Measurements from ENCODE around the gene CTRB1. TPM values are rescaled to one million over a fixed set of nuclear protein-coding genes. Genes with fewer than 3 reads are reported as not detected.
"Not testable (repeated sequence)": the region's sequence is repeated elsewhere in the genome, so short reads cannot be mapped to it uniquely, and the experiment has no call there.

Gene CTRB1
- total RNA-seq, 1 experiment from 2014 or later: not detected

DNA sequence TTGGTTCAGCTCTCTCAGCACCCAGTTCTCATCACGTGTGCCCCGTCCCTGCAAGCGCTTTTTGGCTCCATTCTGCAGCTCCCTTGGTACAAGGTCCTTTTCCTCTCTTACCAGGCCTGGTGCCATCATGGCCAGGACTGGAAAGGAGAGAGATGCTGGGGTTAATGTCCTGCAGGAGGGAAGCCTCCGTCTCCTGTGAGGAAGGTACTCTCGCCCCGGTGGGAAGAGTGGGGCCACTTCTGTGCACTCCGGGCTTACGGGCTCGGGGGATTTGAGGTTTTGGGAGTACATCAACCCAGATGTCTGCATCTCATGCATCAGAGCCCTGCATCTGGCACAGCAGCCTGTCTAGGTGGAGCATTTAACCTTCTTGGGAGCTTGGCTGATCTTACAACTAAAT lies 22.0 kb upstream of the CTRB1 start:
- no peak overlapping the region for H3K27ac ChIP-seq
- no peaks in the 10 kb centered on the region for H3K4me1 ChIP-seq
- no peak overlapping the region for H3K4me3 ChIP-seq
- H3K36me3 ChIP-seq: no peaks in the 10 kb centered on the region
- DNase-seq: no peak
- H3K27me3 ChIP-seq: no peaks in the 10 kb centered on the region
- no peaks in the 10 kb centered on the region for H3K9me3 ChIP-seq (replicated peaks)

DNA sequence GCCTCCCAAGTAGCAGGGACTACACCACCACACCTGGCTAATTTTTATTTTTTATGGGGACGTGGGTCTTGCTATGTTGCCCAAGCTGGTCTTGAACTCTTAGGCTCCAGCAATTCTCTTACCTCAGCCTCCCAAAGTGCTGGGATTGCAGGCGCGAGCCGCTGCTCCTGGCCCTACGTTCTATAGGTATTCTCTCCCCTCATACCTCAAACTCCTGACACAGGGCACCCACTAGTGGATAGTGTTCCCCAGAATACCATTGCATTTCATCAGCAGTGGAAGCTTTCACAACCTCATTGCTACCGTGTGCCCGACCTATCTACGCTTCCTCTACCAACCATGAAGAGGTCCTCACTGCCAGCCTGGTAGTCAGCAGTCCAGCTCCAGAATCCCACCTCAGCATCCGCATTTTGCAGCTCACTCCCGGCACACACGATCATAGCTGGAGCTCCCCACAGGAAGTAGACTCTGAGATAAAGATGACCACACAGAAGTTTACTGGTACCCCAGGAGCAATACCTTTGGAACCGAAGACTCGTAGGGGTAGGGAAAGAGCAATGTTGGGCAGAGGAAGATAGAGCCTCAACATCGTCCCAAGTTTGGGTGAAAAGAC lies 21.2 kb upstream of the CTRB1 start:
- no peaks in the 10 kb centered on the region for H3K27me3 ChIP-seq
- peak in 1 of 2 experiments; percentile 25 for DNase-seq
- no peaks in the 10 kb centered on the region for H3K36me3 ChIP-seq
- no peak overlapping the region for H3K27ac ChIP-seq
- H3K9me3 ChIP-seq (replicated peaks): no peaks in the 10 kb centered on the region
- H3K4me3 ChIP-seq: peak overlapping the region; percentile 34
- no peaks in the 10 kb centered on the region for H3K4me1 ChIP-seq

DNA sequence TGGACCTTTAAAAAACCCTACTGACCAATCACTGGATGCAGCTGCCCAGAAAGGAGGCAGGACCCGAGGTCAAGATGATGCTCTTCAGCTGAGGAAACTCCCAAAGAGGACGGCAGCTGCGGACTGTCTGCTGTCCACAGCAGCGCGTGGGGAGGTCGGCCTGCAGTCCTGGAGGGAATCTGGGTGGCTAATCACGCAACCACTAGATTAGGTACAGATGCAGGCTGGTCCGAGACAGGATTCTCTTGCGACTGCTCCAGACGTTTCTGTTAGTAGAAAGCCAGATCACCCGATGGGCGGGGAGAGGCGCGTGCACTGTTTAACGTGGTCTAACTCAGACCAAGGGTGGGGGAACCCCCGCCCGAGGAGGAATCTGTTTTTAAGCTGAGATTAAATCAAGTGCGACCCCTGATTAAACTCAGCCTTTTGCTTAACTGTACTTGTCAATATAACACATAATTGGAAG lies 20.6 kb upstream of the CTRB1 start:
- Histone ChIP-seq H3K27ac (no peak overlapping the region), H3K4me3 (peak overlapping the region; percentile 34), H3K36me3 (no peaks in the 10 kb centered on the region), H3K27me3 (no peaks in the 10 kb centered on the region), H3K9me3 (replicated peaks) (no peaks in the 10 kb centered on the region), H3K4me1 (no peaks in the 10 kb centered on the region)
- DNase-seq: peak in 1 of 2 experiments; percentile 33

DNA sequence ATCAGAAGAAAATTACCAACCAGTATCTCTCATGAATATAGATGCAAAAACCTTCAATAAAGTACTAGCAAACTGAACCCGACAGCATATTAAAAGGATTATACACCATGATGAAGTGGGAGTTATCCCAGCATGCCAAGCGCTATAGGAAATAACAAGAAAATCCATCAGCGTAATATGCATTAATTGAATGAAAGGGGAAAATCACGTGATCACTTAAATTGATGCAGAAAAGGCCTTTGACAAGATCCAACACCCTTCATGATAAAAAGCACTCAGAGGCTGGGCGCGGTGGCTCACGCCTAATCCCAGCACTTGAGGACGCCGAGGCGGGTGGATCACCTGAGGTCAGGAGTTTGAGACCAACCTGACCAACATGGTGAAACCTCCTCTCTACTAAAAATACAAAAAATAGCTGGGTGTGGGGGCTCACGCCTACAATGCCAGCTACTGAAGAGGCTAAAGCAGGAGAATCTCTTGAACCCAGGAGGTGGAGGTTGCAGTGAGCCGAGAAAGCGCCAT lies 16.7 kb upstream of the CTRB1 start:
- DNase-seq: no peak
- no peak overlapping the region for H3K4me3 ChIP-seq
- no peaks in the 10 kb centered on the region for H3K4me1 ChIP-seq
- H3K9me3 ChIP-seq (replicated peaks): no peaks in the 10 kb centered on the region
- no peak overlapping the region for H3K27ac ChIP-seq
- no peaks in the 10 kb centered on the region for H3K27me3 ChIP-seq
- no peaks in the 10 kb centered on the region for H3K36me3 ChIP-seq

DNA sequence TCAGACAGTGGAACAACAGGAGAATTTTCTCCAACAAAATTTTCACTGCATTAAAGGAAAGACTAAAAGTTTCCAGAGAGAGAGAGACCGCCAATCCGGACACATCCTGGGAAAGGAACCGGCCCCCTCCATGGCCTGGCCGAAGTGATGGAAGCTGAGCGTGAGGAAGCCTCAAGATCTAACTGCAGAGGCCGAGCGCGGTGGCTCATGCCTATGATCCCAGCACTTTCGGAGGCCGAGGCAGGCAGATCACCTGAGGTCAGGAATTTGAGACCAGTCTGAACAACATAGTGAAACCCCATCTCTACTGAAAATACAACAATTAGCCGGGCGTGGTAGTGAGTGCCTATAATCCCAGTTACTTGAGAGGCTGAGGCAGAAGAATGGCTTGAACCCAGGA lies 15.7 kb upstream of the CTRB1 start:
- no peak overlapping the region for H3K27ac ChIP-seq
- no peak for DNase-seq
- H3K4me3 ChIP-seq: no peak overlapping the region
- no peaks in the 10 kb centered on the region for H3K36me3 ChIP-seq
- no peaks in the 10 kb centered on the region for H3K4me1 ChIP-seq
- no peaks in the 10 kb centered on the region for H3K9me3 ChIP-seq (replicated peaks)
- H3K27me3 ChIP-seq: no peaks in the 10 kb centered on the region

DNA sequence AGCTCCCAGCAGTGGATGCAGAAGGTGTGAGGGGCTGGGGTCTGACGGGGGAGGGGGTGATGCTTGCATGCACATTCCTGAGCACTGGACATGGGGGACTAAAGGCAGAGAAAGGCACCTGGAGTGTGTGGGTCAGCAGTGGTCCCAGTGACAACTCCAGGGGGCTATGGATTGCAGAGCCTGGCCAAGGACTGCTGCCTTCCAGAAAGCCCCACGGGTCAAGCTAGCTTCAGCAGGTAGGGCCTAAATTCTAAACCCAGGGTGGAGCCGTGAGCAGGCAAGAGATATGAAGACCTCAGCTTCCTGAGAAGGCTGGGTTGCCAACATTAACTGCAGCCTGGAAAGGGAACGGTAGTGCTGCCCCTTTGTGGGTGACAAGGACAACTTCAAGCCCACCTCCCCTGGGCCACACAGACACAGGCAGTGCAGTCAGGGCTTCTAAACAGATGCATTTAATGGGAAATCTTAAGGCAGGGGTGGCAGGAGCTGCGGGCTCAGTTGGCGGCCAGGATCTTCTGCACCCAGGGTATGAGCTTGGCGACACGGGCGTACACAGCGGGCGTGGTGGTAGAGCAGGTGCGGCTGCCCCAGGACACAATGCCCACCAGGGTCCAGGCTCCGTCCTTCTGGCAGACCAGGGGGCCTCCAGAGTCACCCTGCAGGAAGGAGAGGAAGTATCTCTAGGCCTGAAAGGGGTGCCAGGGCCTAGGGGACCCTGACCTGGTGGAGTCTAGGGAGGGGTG lies 14.9 kb upstream of the CTRB1 start:
- no peaks in the 10 kb centered on the region for H3K9me3 ChIP-seq (replicated peaks)
- H3K27me3 ChIP-seq: no peaks in the 10 kb centered on the region
- H3K4me3 ChIP-seq: no peak overlapping the region
- no peaks in the 10 kb centered on the region for H3K36me3 ChIP-seq
- H3K27ac ChIP-seq: no peak overlapping the region
- H3K4me1 ChIP-seq: peaks cover 5% of the 10 kb centered on the region; the same call in 1 of the 2 replicates
- no peak for DNase-seq

DNA sequence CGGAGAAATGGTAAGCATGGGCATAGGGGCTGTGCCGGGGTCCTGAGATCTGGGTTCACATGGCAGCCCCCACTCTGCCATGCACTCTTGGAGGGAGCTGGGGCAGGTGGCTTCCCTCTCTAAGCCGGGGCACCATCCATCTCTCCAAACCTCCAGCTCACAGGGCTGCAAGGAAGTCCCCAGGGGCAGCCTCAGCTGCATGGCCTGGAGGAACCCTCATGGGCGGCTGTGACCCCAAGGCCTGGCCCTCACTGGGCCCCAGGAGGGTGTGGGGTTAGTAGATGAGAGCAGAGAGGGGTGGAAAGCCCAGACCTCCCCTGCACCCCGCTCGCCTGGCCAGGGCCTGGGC lies 14.4 kb upstream of the CTRB1 start:
- H3K4me3 ChIP-seq: no peak overlapping the region
- H3K36me3 ChIP-seq: no peaks in the 10 kb centered on the region
- peaks cover 7% of the 10 kb centered on the region; the same call in 1 of the 2 replicates for H3K4me1 ChIP-seq
- no peak for DNase-seq
- no peaks in the 10 kb centered on the region for H3K9me3 ChIP-seq (replicated peaks)
- H3K27me3 ChIP-seq: no peaks in the 10 kb centered on the region
- no peak overlapping the region for H3K27ac ChIP-seq

DNA sequence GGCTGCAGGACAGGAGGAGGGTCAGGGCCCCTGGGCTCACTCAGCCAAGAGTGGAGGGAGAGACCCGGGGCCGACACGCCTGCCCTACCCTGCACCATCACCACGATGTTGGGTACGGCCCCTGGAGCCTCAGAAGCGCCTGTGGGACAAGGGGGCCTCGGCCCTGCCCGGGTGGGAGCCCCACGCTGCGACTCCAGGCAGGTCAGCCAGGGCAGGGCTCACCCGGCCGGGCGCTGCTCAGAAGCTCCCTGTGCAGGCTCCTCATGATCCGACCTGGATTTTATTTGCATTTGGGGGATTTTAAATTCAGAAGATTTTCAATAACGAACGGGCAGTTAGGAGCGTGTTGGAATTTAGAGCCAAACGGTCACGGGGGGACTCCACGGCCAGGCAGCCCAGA lies 13.9 kb upstream of the CTRB1 start:
- not testable (repeated sequence) for DNase-seq, H3K27ac ChIP-seq, H3K4me3 ChIP-seq

DNA sequence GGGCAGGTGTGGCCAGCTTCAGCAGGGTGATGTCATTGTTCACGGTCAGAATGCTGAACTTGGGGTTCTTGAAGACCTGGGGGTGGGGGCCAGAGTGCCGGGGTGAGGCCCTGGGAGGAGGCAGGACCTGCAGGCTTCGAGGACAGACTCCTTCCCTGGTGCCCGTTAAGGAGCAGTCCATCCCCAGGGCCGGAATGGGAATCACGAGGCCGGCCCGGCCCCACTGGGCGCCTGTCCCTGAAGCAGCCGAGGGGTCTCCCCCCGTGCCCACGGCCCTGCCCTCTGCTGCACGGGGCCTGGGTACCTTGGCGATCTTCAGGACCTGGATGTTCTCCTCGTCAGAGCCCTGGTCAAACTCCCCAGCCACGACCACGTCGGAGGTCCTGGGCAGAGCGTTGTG lies 13.3 kb upstream of the CTRB1 start:
- H3K9me3 ChIP-seq (replicated peaks); H3K27me3 ChIP-seq; H3K4me1 ChIP-seq; H3K36me3 ChIP-seq; DNase-seq; H3K27ac ChIP-seq; H3K4me3 ChIP-seq: not testable (repeated sequence)

More for the DNA sequence above, 13.9 kb upstream of the CTRB1 start:
- not testable (repeated sequence) for H3K36me3 ChIP-seq; H3K9me3 ChIP-seq (replicated peaks); H3K27me3 ChIP-seq; H3K4me1 ChIP-seq

DNA sequence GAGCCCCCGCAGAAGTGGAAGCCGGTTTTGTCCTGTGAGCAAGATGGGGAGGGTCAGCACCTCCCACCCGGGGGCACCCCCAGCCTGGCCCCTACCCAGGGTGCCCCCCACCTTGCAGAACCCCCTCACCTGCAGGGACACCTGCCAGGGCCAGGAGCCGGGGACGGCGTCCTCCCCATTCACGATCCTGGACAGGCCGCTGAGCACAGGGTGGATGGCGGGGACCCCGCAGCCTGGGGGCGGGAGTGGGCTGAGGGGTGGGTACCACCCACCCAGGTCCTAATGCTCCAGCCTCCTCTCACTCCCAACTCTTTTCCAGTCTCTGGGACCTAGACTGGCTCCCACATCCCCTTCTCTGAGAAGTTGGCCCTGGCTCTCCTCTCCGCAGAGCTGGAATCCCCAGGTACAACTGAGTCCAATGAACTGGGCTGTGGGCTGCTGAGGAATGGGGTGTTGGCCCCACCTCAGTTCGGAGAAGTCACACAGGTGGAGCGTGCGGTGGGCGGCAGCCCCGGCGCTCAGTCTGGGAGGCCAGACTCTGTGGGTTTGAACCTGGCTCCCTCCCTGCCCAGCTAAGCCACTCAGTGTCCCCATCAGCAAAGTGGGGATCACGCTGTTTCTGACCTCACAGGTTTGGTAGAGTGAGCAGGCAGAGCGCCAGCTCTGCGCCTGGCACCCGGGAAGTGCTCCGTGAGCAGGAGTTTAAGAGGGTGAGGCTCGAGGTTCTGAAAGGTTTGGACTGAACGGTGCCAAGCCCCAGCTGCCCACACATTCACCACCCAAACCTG lies 12.6 kb upstream of the CTRB1 start:
- not testable (repeated sequence) for H3K9me3 ChIP-seq (replicated peaks); H3K4me3 ChIP-seq; H3K27me3 ChIP-seq; H3K36me3 ChIP-seq; H3K4me1 ChIP-seq; H3K27ac ChIP-seq; DNase-seq

DNA sequence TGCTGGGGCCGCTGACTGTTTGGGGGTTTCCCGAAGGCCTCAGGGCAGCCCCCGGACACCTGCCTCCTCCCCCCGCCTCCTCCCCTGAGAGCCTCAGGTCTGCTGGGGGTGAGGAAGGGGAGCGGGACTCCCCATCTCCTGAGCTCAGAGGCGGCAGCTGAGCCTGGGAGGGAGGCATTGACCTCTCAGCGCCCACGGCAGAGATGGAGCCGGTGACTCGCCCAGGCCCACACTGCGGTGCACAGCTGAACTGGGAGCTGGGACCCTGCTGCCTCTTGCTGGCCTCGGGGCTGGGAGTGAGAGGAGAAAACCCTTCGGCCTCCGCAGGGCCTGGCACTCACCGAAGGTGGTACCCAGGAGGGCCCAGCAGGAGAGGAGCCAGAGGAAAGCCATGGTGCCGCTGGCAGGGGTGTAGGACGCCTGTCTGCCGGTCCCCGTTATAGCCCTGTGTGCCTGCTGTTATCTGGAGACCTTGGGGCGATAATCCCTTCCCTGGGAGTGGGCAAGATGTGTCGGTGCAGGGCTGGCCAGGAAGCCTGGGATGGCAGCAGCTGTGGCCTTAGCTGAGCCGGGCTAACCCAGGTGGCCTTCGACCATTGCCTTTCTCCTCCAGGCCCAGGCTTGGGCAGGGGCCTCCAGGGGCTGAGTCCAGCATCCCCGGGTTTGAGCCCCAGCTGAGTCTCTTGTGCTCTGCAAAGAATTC lies 11.9 kb upstream of the CTRB1 start, which contains the start of gene CTRB2:
CTRB2 (minus strand) TSS at position 413 of the 703 bp plus-strand sequence; CDS start at position 393, 20 bp downstream.
- Histone ChIP-seq H3K4me3 (no peak within 1 kb of the TSS), H3K36me3 (no peaks in the 10 kb centered on the region), H3K27me3 (no peaks in the 10 kb centered on the region), H3K9me3 (replicated peaks) (no peaks in the 10 kb centered on the region), H3K27ac (no peak within 1 kb of the TSS), H3K4me1 (peaks cover 7% of the 10 kb centered on the region; the same call in 1 of the 2 replicates)
- DNase-seq: no peak

DNA sequence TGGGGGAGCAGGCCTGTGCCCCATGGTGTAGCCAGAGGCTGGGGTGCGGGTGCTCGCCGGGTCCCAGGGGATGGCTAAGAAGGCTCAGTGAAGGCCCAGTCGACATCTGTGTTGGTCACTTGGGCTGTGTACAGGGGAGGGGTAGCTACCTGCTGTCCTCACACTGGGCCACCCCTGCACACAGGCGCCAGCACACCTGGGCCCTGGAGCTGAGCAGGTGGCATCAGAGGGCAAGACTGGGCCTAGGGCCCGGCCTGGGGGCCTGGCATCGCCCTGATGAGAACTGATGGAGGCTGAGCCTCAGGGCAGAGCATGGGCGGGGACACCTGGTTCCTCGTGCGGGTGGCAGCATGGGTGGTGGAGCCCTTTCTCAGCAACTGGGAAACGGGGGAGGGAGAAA lies 11.0 kb upstream of the CTRB1 start:
- no peak overlapping the region for H3K4me3 ChIP-seq
- H3K36me3 ChIP-seq: no peaks in the 10 kb centered on the region
- H3K9me3 ChIP-seq (replicated peaks): no peaks in the 10 kb centered on the region
- DNase-seq: no peak
- peaks cover 7% of the 10 kb centered on the region; the same call in 1 of the 2 replicates for H3K4me1 ChIP-seq
- H3K27me3 ChIP-seq: no peaks in the 10 kb centered on the region
- H3K27ac ChIP-seq: no peak overlapping the region

DNA sequence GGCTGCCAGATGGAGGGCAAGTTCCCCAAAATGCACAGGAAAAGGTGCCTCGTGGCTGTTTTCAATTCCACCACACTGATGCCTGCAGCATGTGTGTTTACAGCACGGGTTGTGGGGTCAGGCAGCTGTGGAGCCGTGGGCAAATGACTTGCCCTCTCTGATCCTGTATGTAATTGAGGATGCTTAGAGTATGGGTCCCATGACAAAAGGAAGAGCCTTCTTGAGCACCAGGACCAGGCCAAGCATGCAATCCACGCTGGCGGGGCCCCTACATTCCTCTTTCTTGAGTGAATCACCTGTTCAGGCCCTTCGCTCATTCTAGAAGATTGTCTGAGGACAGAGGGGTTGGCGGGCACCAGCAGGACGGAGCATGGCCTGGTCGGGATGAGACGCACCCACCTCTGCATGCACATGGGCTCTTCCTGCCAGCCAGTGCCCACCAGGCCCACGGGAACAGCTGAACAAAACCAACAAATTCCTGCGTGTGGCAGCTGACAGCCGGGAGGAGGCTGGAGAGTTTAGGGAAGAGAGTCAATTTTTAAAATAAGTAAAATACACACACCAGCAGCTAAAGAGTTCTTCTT lies 10.5 kb upstream of the CTRB1 start:
- H3K4me3 ChIP-seq: no peak overlapping the region
- H3K9me3 ChIP-seq (replicated peaks): no peaks in the 10 kb centered on the region
- no peaks in the 10 kb centered on the region for H3K36me3 ChIP-seq
- DNase-seq: no peak
- H3K27ac ChIP-seq: no peak overlapping the region
- peaks cover 7% of the 10 kb centered on the region; the same call in 1 of the 2 replicates for H3K4me1 ChIP-seq
- H3K27me3 ChIP-seq: no peaks in the 10 kb centered on the region

DNA sequence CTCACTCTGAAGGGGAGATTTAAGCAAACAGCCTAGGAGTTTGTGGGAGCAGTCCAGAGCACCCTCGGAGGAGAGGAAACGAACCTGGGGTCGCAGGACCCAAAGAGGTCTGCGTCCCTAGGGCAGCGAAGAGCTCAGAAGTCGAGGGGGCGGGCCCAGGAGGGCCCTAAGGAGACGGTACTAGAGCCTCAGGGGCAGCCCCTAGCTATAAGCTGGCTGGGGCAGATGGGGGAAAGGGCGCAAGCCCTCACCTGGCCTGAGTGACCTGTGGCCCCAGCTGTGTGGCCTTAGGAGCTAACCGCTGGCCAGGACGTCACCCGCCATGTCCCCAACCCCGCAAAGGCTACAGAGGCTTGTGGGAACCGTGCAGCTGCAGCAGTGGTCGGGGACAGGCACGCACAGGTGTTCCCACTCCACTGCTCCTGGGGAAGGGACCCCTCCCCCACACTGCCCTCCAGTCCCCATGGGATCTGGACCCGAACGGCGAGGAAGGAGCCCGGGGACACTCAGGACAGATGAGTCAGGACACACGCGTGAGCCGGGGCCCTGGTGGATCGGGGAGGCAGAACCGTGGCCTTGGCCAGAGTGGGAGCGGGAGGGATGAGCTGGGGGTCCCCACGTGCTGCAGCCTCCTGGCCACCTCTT lies 9.8 kb upstream of the CTRB1 start:
- Histone ChIP-seq H3K36me3 (no peaks in the 10 kb centered on the region), H3K4me3 (no peak overlapping the region), H3K27ac (no peak overlapping the region), H3K4me1 (peaks cover 7% of the 10 kb centered on the region; the same call in 1 of the 2 replicates), H3K27me3 (no peaks in the 10 kb centered on the region), H3K9me3 (replicated peaks) (no peaks in the 10 kb centered on the region)
- peak; percentile 27 to 38 for DNase-seq
